Memory B cell (primary cell): ENCODE results near the gene HMGN1.
A peak's percentile ranks its signal among the peaks of the same experiment; 100 is the strongest.

Source experiments
- ATAC-seq: fragments of 150-1000 bp; cut with Tn5 transposase; 2 replicates; pipeline ENCODE4 v1.10.0; 2021; ENCODE audit warnings: low read depth, mild to moderate bottlenecking, moderate library complexity
- DNase-seq, 2 donors: peaks; one replicate each; pipeline ENCODE4 v3.0.0; 2022; ENCODE audit warnings: low spot score in 2 of 2
- H3K27ac Mint-ChIP-seq: one replicate; pipeline ENCODE4 v1.8.0; 2022; ENCODE audit warnings: mild to moderate bottlenecking, moderate library complexity, mixed read lengths
- H3K27me3 Mint-ChIP-seq: one replicate; pipeline ENCODE4 v1.8.0; 2022; ENCODE audit warnings: mixed read lengths
- H3K36me3 Mint-ChIP-seq: one replicate; pipeline ENCODE4 v1.8.0; 2022; ENCODE audit warnings: mild to moderate bottlenecking, mixed read lengths
- H3K4me1 Mint-ChIP-seq: one replicate; pipeline ENCODE4 v1.8.0; 2022; ENCODE audit warnings: mixed read lengths
- H3K4me3 Mint-ChIP-seq: one replicate; pipeline ENCODE4 v1.8.0; 2022; ENCODE audit warnings: mild to moderate bottlenecking, moderate library complexity, mixed read lengths
- H3K9me3 Mint-ChIP-seq: one replicate; pipeline ENCODE4 v1.8.0; 2022; ENCODE audit warnings: mixed read lengths

Gene HMGN1

GRCh38 chr21:39332175-39332574, 16.7 kb downstream of the HMGN1 start:
- no peaks in the 10 kb centered on the region for H3K36me3 Mint-ChIP-seq
- H3K27ac Mint-ChIP-seq = no peak overlapping the region
- no peak overlapping the region for H3K4me3 Mint-ChIP-seq
- ATAC-seq = no peak
- H3K27me3 Mint-ChIP-seq = peaks cover 2% of the 10 kb centered on the region
- H3K4me1 Mint-ChIP-seq = peaks cover 6% of the 10 kb centered on the region
- H3K9me3 Mint-ChIP-seq = no peaks in the 10 kb centered on the region
- no peak for DNase-seq

GRCh38 chr21:39330001-39330400, 18.9 kb downstream of the HMGN1 start:
- DNase-seq (no peak), ATAC-seq (no peak)
- H3K27ac Mint-ChIP-seq = no peak overlapping the region
- peaks cover 6% of the 10 kb centered on the region for H3K4me1 Mint-ChIP-seq
- no peak overlapping the region for H3K4me3 Mint-ChIP-seq
- no peaks in the 10 kb centered on the region for H3K9me3 Mint-ChIP-seq
- H3K27me3 Mint-ChIP-seq = peaks cover 2% of the 10 kb centered on the region
- H3K36me3 Mint-ChIP-seq = no peaks in the 10 kb centered on the region

- no peak overlapping the region for H3K27ac Mint-ChIP-seq
- H3K4me1 Mint-ChIP-seq = peaks cover 6% of the 10 kb centered on the region
- H3K9me3 Mint-ChIP-seq = no peaks in the 10 kb centered on the region
- H3K4me3 Mint-ChIP-seq = no peak overlapping the region
- H3K27me3 Mint-ChIP-seq = peaks cover 2% of the 10 kb centered on the region
- DNase-seq (no peak), ATAC-seq (no peak)
- H3K36me3 Mint-ChIP-seq = no peaks in the 10 kb centered on the region
Measured at GRCh38 chr21:39327727-39328126, 21.2 kb downstream of the HMGN1 start.

GRCh38 chr21:39326607-39327307, 22.1 kb downstream of the HMGN1 start:
- Mint-ChIP-seq H3K4me3 (no peak overlapping the region), H3K9me3 (no peaks in the 10 kb centered on the region), H3K4me1 (peaks cover 3% of the 10 kb centered on the region), H3K27ac (no peak overlapping the region), H3K36me3 (no peaks in the 10 kb centered on the region), H3K27me3 (no peaks in the 10 kb centered on the region)
- no peak for ATAC-seq
- DNase-seq = no peak

GRCh38 chr21:39325458-39325857, 23.4 kb downstream of the HMGN1 start:
- no peaks in the 10 kb centered on the region for H3K9me3 Mint-ChIP-seq
- no peak for DNase-seq
- H3K27me3 Mint-ChIP-seq = no peaks in the 10 kb centered on the region
- peaks cover 8% of the 10 kb centered on the region for H3K4me1 Mint-ChIP-seq
- no peaks in the 10 kb centered on the region for H3K36me3 Mint-ChIP-seq
- H3K4me3 Mint-ChIP-seq = no peak overlapping the region
- no peak overlapping the region for H3K27ac Mint-ChIP-seq
- ATAC-seq = no peak

- DNase-seq = no peak
- Mint-ChIP-seq H3K27ac (no peak overlapping the region), H3K9me3 (no peaks in the 10 kb centered on the region), H3K36me3 (no peaks in the 10 kb centered on the region), H3K4me1 (peaks cover 26% of the 10 kb centered on the region), H3K4me3 (no peak overlapping the region), H3K27me3 (no peaks in the 10 kb centered on the region)
- ATAC-seq = no peak
Measured at GRCh38 chr21:39321424-39321823, 27.5 kb downstream of the HMGN1 start.

GRCh38 chr21:39319814-39320332, 29.0 kb downstream of the HMGN1 start:
- Mint-ChIP-seq H3K36me3 (no peaks in the 10 kb centered on the region), H3K27ac (no peak overlapping the region), H3K4me3 (no peak overlapping the region), H3K4me1 (peaks cover 36% of the 10 kb centered on the region), H3K27me3 (no peaks in the 10 kb centered on the region), H3K9me3 (no peaks in the 10 kb centered on the region)
- DNase-seq (no peak), ATAC-seq (no peak)

- Mint-ChIP-seq H3K9me3 (no peaks in the 10 kb centered on the region), H3K4me3 (no peak overlapping the region), H3K27ac (peak overlapping the region; percentile 43), H3K4me1 (peaks cover 40% of the 10 kb centered on the region), H3K27me3 (no peaks in the 10 kb centered on the region), H3K36me3 (no peaks in the 10 kb centered on the region)
- DNase-seq (no peak), ATAC-seq (no peak)
Measured at GRCh38 chr21:39319251-39319756, 29.6 kb downstream of the HMGN1 start.

- H3K27ac Mint-ChIP-seq = peak overlapping the region; percentile 77
- no peaks in the 10 kb centered on the region for H3K27me3 Mint-ChIP-seq
- H3K4me1 Mint-ChIP-seq = peaks cover 42% of the 10 kb centered on the region
- no peak for ATAC-seq
- no peaks in the 10 kb centered on the region for H3K9me3 Mint-ChIP-seq
- H3K4me3 Mint-ChIP-seq = no peak overlapping the region
- no peak for DNase-seq
- H3K36me3 Mint-ChIP-seq = no peaks in the 10 kb centered on the region
Measured at GRCh38 chr21:39318091-39318959, 30.6 kb downstream of the HMGN1 start.

- H3K9me3 Mint-ChIP-seq = no peaks in the 10 kb centered on the region
- H3K27ac Mint-ChIP-seq = peak overlapping the region; percentile 77
- peaks cover 42% of the 10 kb centered on the region for H3K4me1 Mint-ChIP-seq
- H3K27me3 Mint-ChIP-seq = no peaks in the 10 kb centered on the region
- H3K4me3 Mint-ChIP-seq = no peak overlapping the region
- no peaks in the 10 kb centered on the region for H3K36me3 Mint-ChIP-seq
- DNase-seq (no peak), ATAC-seq (no peak)
Measured at GRCh38 chr21:39317134-39318090, 31.5 kb downstream of the HMGN1 start.

- no peak for ATAC-seq
- no peaks in the 10 kb centered on the region for H3K9me3 Mint-ChIP-seq
- no peaks in the 10 kb centered on the region for H3K27me3 Mint-ChIP-seq
- H3K4me1 Mint-ChIP-seq = peaks cover 48% of the 10 kb centered on the region
- no peak for DNase-seq
- H3K27ac Mint-ChIP-seq = peak overlapping the region; percentile 77
- peaks cover 3% of the 10 kb centered on the region for H3K36me3 Mint-ChIP-seq
- H3K4me3 Mint-ChIP-seq = no peak overlapping the region
Measured at GRCh38 chr21:39316729-39317128, 32.2 kb downstream of the HMGN1 start.

- H3K4me1 Mint-ChIP-seq = peaks cover 45% of the 10 kb centered on the region
- peaks cover 4% of the 10 kb centered on the region for H3K36me3 Mint-ChIP-seq
- ATAC-seq (peak; percentile 13), DNase-seq (peak in 1 of 2 donors; percentile 12)
- peak overlapping the region; percentile 69 for H3K27ac Mint-ChIP-seq
- H3K9me3 Mint-ChIP-seq = no peaks in the 10 kb centered on the region
- no peak overlapping the region for H3K4me3 Mint-ChIP-seq
- no peaks in the 10 kb centered on the region for H3K27me3 Mint-ChIP-seq
Measured at GRCh38 chr21:39315603-39316445, 33.1 kb downstream of the HMGN1 start.
